GM18909 (cell line): Measurements from ENCODE around the gene TMPRSS11D.

Experiments
- ATAC-seq: cut with Tn5 transposase; IDR thresholded peaks from one replicate; pipeline ENCODE4 v1.9.1; 2021; ENCODE audit warnings: mild to moderate bottlenecking; ENCODE audit not compliant: unreplicated experiment, poor library complexity

Gene TMPRSS11D, protein sequence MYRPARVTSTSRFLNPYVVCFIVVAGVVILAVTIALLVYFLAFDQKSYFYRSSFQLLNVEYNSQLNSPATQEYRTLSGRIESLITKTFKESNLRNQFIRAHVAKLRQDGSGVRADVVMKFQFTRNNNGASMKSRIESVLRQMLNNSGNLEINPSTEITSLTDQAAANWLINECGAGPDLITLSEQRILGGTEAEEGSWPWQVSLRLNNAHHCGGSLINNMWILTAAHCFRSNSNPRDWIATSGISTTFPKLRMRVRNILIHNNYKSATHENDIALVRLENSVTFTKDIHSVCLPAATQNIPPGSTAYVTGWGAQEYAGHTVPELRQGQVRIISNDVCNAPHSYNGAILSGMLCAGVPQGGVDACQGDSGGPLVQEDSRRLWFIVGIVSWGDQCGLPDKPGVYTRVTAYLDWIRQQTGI

DNA sequence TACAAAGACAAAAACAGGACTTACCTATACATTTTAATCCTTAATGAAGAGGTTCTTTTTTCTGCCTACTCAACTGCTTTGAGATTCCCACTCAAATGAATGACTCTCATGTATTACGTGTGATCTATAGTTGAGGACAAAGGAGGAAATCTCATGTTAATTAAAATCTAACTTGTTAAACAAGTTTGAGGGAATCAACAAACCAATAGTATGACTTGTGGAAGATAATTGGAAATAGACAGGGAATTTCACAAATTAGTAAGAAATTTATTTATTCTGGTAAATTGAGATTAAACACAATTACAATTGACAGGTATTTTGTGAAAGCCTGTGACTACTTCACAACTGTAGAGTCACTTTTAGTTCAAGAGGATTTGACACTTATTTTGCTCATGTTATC lies at the start of gene TMPRSS11D:
Gene TMPRSS11D, minus strand, starts transcription at position 101 of the 400 bp plus-strand sequence. Its CDS starts 69 bp downstream, at position 32.
- no peak for ATAC-seq

DNA sequence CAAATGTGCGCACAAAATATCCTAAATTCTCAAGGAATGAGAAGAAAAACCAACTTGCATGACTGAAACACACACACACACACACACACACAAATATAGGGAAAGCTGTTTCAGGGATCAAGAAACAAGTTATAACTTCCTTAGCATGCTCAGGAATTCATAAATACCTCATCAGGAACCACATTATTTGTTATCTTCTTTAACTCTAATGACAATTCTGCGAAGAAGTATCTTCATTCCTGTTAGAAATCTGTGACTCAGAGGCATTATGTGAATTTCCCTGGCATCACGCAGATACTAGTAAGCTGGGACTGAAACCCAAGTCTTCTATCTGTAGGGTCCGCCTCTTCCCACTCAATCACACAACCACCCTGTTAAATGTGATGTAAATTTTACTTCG lies 49.2 kb upstream of the TMPRSS11D start:
- no peak for ATAC-seq

DNA sequence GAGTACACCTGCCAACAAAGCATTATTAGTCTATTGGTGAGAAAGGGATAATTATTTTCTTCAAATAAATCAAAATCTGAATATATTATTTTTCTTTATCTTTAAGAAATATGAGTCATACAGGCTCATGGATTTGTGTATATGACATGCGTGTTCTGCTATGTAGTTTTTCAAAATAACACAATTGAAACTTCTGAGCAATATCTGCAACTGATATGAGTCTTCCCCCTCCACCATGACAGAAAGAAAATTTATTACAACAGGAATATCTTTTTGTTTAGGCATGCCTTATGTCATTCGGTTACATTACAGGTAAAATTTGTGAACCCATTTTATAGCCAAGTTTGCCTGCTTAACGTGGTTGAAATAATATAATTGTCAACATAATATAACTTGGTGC lies 47.5 kb upstream of the TMPRSS11D start:
- ATAC-seq: no peak

DNA sequence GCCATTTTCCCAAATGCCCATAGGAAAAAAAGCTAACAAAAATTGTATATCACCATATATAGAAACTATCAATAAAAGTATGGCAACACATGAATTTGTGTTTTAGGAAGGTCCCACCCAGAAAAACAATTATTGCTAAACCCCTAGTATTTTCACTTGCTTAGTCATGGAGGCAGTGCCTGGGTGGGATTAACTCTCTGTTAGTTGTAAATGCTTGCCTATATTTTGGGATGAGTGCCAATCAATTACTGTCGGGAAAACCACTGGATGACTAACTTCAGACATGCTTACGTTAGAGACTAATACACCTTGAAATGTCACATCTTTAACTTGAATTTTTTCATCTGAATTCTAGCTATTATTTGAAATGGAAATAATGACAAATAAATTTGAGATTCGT lies 45.6 kb upstream of the TMPRSS11D start:
- no peak for ATAC-seq

DNA sequence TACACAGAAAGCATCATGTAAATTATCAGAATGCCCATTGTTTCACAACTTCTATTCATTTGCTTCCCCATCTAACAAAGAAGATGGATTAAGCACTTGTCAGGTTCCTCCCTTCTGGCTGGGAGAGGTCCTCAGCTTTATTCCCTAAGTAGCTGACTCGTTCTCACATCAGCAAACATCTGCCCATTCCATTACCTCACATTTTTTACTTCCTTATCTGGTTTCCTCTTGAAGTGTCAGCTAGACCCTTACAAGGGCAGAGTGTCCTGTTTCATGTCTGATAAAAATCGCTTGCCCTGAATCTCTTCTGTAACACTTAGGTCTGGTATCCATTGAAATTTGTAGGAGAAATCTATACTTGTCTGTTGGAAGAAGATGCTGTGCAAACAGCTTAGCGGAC lies 44.7 kb upstream of the TMPRSS11D start:
- ATAC-seq: no peak

DNA sequence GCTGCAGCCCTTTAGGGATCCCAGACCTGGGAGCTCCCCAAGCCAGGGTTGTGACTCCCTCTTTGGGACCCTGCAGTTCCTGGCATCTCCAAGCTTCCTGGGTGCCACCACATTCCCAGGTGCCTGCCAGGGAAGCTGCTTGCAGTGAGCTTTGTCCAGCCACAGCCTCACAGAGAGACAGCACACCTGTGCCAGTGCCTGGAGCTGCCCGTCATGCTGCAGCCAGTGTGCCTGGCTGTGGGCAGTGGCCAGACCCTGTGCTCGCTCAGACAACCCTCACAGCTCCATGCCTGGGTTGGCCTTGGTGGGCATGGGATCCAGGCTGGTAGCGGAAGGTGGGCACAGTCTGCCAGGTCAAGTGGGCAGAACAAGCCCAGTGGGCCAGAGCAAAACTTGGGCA lies 43.4 kb upstream of the TMPRSS11D start:
- ATAC-seq: no peak

DNA sequence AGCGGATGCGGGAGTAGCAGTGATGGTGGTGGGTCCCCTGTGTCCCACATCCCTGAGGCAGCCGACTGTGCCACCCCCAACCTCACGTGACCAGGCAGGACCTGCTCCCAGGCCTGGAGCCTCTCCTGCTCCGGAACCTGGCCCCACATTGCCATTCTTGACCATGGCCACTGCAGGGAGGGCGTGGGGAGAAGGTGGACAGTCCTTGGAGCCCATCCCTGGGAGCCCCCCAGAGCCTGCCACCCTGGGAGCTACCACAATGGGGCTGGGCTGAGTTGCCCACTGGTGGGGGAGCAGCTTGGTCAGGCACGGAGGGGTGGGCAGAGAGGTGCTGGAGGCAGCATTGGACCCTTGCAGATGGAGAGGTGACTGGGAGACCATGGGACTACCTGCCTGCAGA lies 42.7 kb upstream of the TMPRSS11D start:
- ATAC-seq: no peak

DNA sequence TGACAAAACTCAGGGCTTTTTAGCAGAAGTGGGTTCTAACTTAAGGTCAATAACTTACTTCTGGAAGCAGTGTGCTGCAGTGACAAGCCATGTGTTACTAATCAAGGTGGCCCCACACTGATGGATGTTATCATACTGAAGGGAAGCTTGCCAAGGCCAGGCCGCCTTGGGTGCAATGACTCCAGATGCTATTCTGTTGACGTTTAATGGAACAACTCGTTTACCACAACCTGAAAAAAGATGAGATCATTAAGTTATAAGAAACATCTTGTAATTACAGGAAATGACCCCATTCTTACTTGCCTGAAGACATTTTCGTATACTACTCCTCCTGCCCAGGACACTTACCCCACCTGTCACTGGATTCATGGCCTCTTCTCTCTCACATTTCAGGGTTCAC lies 38.9 kb upstream of the TMPRSS11D start:
- ATAC-seq: no peak

DNA sequence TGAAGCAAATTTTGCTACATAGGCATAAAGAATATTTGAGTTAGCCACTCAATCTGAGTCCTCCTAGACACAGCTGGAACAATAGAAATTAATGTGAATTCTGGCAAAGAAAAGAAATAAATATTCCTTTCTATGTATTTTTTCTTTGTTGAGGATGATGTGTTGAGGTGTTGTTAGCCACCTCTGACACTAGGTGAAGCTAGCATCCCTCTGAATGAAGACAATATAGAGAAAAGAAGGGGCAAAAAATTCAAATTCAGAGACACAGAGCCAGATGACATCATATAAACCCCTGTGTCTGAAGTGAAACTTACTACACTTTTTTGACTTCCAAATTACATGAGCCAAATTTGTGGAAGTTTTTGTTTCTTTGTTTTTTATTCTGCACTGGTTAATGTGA lies 34.6 kb upstream of the TMPRSS11D start:
- no peak for ATAC-seq

DNA sequence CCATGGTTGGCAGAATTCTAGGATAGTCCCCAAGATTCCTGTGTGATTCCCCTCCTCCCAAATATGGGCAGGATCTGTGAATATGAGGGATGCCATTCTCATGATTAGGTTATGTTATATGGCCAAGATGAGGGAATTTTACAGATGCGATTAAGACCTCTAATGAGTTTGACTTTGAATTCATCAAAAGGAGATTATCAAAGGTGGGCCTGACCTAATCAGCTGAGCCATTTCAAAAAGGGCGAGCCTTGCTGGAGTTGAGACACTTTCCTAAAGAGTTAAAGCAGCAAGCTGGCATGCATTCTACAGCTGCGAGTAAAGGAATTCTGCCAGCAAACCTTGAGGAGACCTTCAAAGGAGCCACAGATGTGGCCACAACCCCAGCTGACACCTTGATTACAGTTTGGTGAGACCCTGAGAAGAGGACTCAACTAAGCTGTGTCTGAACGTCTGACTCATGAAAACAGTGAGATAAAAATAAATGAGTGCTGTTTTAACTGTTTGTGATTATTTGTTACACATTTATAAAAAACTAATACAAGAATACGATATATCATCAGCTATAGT lies 31.7 kb upstream of the TMPRSS11D start:
- ATAC-seq: no peak

DNA sequence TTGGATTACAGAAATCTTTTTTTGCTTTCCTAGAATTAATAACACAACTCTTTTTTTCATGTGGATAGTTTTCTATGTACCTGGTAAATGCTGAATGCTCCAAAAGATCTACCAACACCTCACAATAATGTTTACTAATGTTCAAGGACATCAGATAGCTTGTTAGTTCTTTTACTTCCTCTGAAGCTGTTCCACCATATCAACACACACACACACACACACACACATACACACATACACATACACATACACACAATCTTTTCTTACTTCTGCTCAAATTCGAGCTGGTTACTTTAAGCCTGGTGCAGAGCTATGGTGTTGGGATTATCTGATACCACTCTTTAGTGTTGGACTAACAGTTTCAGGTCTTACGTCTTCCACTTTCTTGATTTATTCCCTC lies 28.3 kb upstream of the TMPRSS11D start:
- ATAC-seq: no peak

DNA sequence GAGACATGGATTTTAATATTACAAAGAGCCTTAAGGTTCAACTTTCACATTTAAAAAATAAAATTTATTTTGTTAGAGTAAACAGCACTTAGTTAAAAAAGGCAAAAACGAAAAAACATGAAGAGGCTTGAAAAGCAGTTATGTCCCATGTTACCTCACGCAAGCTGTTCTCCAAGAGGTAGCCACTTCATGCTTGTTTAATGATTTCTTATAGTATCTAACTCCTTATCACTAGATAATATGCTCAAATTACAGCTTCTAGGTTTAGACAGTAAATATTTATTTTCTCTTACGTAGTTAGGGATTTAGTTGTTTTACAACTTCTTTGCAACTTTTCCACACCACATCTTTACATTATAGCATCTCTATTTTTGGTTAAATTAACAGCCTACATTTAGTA lies 27.8 kb upstream of the TMPRSS11D start:
- no peak for ATAC-seq

DNA sequence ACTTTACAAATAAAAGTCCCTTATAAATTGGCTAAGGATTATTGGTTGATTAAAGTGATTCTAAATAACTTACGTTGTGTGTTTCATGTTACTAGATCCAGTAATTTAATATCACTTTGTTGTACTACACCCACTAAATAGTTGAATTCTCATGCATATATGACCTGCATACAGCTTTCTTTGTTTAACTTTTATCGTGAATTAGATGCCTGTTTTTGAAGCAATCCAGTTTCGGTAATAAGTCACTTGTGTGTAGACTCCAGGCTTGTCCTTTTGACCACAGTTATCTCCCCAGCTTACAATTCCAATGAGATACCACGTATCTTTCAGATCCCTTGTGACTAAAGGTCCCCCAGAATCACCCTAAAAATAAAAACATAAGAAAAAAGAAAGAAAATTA lies 27.3 kb upstream of the TMPRSS11D start:
- ATAC-seq: no peak

DNA sequence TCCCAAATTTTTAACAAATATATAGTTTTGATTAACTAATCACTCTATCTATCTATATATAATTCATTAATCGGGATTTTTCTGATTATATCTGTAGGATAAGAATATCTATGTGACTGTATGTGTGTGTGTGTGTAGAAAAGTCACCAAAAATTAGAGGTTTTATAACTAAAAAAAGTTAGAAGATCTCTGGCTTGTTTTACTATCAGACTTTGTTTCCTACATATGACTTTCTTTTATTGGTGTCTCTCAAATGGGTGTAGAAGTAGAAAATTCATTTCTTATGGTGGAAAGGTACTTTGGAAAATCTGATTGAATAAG lies 26.7 kb upstream of the TMPRSS11D start:
- ATAC-seq: no peak

DNA sequence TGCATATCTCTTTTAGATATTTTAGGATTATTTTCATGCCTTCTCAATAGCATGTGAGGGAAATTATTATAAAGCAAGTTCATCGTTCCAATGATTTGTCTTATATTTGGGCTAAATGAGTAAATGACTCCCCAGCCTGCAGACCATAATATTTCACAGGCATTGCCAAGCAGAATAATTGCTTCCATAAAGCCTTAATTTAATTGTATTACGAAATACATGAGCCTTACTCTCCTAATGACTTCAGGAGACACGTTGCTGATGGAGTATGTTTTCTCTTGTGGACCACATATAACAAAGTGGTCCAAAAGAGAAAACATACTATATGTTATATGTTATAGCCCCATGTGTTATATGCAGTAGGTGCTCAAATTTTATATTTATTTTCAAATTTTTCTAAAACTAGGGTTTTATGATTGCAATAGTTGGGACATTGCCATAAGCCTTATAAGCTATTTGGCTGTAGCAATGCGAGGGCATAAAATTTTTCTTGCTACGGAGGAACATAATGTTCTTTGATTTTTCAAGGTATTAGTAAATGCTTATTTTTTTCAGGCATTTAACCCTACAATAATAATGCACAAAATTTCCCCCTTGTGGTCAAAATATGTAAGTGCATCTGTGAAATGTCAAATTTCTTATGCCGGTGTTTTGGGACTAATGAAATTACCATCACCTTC lies 26.2 kb upstream of the TMPRSS11D start:
- no peak for ATAC-seq

DNA sequence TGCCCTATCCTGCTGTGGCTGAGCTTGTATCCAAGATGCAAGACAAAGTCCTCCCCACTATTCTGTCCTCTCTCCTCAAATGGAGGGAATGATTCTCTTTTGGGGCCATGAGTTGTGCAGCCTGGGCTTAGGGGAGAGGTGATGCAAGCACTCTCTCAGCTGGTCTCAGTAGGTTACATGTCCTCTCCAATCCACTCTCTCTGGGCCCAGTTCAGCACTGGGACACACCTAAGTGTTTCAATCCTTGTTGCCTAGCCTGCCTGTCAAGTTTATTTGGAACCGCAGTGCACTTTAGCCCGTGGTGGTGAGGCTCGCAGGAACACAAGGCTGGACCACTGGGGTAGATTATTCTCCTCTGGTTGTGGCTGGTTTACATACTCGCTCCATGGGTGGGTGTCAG lies 23.8 kb upstream of the TMPRSS11D start:
- no peak for ATAC-seq

DNA sequence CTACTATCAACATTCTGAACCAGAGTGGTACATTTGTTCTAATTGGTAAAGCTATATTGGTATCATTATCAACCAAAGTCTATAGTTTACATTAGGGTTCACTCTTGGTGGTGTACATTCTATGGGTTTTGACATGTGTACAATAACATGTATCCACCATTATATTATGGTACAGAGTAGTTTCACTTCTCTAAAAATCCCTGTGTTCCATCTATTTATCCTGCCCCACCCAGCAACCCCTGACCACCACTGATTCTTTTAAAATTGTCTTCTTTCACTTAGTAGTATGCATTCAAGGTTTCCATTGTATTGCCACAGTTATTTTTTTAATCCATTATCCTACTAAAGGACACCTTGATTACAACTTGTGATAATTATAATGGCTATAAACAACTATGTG lies 15.3 kb upstream of the TMPRSS11D start:
- ATAC-seq: no peak

DNA sequence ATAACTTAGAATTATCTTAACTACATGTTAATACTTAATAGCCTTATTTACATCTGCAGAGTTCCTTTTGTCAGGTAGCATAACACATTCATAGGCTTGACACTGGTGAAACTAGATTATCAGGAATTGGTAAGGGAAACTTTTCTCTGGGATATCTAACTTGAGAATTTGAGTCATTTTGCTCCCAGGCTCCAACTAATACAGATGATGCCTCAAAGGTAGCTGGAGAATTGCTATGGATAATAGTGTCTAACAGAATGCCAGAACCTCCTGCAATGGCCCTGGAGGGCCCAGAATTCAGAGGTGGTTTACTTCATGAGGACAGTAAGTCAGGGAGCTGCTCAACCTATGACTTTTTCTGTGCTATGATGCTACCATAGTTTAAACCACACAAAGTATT lies 13.9 kb upstream of the TMPRSS11D start:
- no peak for ATAC-seq

DNA sequence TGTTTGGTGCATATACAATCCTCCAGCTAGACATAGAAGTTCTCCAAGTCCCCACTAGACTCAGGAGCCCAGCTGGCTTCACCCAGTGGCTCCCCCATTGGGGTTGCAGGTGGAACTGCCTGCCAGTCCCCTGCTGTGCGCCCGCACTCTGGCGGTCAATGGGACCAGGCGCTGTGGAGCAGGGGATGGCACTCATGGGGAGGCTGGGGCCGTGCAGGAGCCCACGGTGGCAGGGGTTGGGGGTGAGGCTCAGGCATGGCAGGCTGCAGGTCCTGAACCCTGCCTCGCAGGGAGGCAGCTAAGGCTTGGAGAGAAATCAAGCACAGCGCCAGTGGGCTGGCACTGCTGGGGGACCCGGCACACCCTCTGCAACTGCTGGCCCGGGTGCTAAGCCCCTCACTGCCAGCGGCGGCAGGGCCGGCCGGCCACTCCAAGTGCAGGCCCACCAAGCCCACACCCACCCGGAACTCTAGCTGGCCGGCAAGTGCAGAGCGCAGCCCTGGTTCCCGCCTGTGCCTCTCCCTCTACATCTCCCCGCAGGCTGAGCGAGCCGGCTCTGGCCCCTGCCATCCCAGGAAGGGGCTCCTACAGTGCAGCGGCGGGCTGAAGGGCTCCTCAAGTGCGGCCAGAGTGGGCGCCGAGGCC lies 12.7 kb upstream of the TMPRSS11D start:
- ATAC-seq: no peak

DNA sequence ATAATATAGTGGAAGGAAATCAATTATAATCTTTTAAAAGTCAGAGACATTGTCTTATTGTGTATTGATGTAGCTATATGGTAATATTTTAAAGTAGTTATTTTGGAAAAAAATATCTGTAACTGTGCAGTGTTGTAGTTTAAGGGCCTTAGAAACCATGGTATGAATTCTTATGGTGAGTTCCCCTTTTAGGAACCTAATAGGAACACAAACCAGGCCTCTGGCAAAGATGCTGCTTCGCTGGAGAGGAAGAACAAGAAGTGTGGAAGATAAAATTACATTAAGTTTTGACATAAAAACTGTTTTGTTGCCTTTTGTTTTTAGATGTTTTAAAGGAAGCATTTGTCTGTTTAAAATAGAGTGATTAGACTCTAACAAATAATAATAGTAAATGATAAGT lies 10.9 kb upstream of the TMPRSS11D start:
- no peak for ATAC-seq

DNA sequence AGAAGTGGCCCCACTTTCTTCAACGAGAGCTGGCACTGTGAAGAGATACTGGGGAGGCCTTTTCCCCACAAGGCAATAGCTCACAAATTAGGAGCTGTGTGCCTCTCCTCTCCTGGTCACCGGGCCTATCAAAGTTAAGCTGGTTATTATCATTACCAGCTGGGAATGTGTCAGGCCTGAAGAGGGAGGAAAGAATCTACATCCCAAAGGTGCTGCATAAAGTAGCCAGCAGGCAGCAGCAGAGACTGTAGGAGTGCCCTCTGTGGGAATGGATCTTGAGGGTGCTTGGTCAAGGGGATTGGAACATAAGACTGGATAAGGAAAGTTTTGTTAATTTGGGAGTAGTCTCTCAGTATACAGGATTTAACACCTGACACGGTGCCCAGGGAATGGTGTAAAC lies 9.1 kb upstream of the TMPRSS11D start:
- no peak for ATAC-seq
